GM12878 (cell line): ENCODE results near the gene BFSP1. TPM values are rescaled to one million over a fixed set of nuclear protein-coding genes. Genes with fewer than 3 reads are reported as not detected.

Experiments
- ATAC-seq: fragments of 200-7000 bp; cut with Tn5 transposase; 3 replicates; pipeline ENCODE4 v1.9.1; 2020; ENCODE audit warnings: mild to moderate bottlenecking, moderate library complexity
- BruUV-seq: library from RNA; stranded (reverse); fragments of 400-500 nt; replicated peaks from 2 replicates; lab custom pipeline; 2021; lab: Mats Ljungman, UMichigan
- CTCF ChIA-PET: fragments of 300-600 bp; sonication (Branson Sonifier 250); formaldehyde crosslinking; extraction: SDS; loops from one replicate; lab custom pipeline; 2021; ENCODE audit warnings: inconsistent platforms; lab: Yijun Ruan, JAX
- POLR2A ChIA-PET: fragments of 350-600 bp; formaldehyde crosslinking; extraction: SDS; loops from one replicate; lab custom pipeline; 2021; ENCODE audit warnings: inconsistent platforms; lab: Charles Lee
- RAD21 ChIA-PET: fragments of 300-600 bp; sonication (Branson Sonifier 250); formaldehyde crosslinking; loops from one replicate; lab custom pipeline; 2023; ENCODE audit warnings: antibody characterized with exemption; ENCODE audit not compliant: unreplicated experiment; lab: Charles Lee
- SMC1A ChIA-PET: fragments of 300-600 bp; sonication (Branson Sonifier 250); formaldehyde crosslinking; loops from one replicate; lab custom pipeline; 2023; ENCODE audit not compliant: unreplicated experiment, uncharacterized antibody; lab: Charles Lee
- DNase-seq: peaks from one replicate; pipeline ENCODE4 v3.0.0-alpha.2; 2011; ENCODE audit warnings: low read depth, low spot score
- FAIRE-seq: peaks from 3 replicates; lab custom pipeline; 2011; peaks lifted over from hg19 to GRCh38; lab: Jason Lieb, UNC
- H2AFZ ChIP-seq: 2 replicates; pipeline ENCODE4 v1.6.0; 2011; ENCODE audit warnings: low read depth, low read length, control low read depth; ENCODE audit not compliant: control insufficient read depth
- H3K27ac ChIP-seq: 2 replicates; pipeline ENCODE4 v1.5.1; 2011; ENCODE audit warnings: control low read depth; ENCODE audit not compliant: control insufficient read depth, insufficient read depth
- H3K27me3 ChIP-seq, 2 experiments: replicated peaks in 1 of 2; 2 replicates each; pipeline versions ENCODE4 v1.6.0 to v1.6.1; 2011; ENCODE audit warnings: low read length in 1 of 2; ENCODE audit not compliant: control insufficient read depth in 2 of 2, insufficient read depth in 2 of 2
- H3K36me3 ChIP-seq, 2 experiments: 2 replicates each; pipeline ENCODE4 v1.5.1; 2011; ENCODE audit warnings: low read length in 1 of 2; ENCODE audit not compliant: control insufficient read depth in 2 of 2, insufficient read depth in 2 of 2
- H3K4me1 ChIP-seq: 2 replicates; pipeline ENCODE4 v1.6.1; 2011; ENCODE audit warnings: mild to moderate bottlenecking, low read length, moderate library complexity, mixed read lengths; ENCODE audit not compliant: control insufficient read depth, insufficient read depth
- H3K4me2 ChIP-seq: 2 replicates; pipeline ENCODE4 v1.6.0; 2011; ENCODE audit warnings: control low read depth; ENCODE audit not compliant: control insufficient read depth, insufficient read depth
- H3K4me3 ChIP-seq: fragments of 200-600 bp; sonication (generic); 2 replicates; pipeline ENCODE4 v1.5.1; 2016
- H3K79me2 ChIP-seq: 2 replicates; pipeline ENCODE4 v1.6.0; 2011; ENCODE audit warnings: low read length; ENCODE audit not compliant: control insufficient read depth, insufficient read depth
- H3K9ac ChIP-seq: 2 replicates; pipeline ENCODE4 v1.8.0; 2011; ENCODE audit warnings: low read length, control low read depth, mixed read lengths; ENCODE audit not compliant: control insufficient read depth, insufficient read depth
- H3K9me3 ChIP-seq: replicated peaks from 3 replicates; pipeline ENCODE4 v1.5.1; 2011; ENCODE audit warnings: mild to moderate bottlenecking, low read length; ENCODE audit not compliant: control insufficient read depth, insufficient read depth
- H4K20me1 ChIP-seq: 2 replicates; pipeline ENCODE4 v1.6.0; 2011; ENCODE audit not compliant: control insufficient read depth, insufficient read depth
- BMI1 ChIP-seq: fragments of 450-650 bp; IDR thresholded peaks from 2 replicates; pipeline ENCODE4 v1.6.1; 2016; ENCODE audit warnings: mild to moderate bottlenecking, moderate library complexity, borderline replicate concordance
- CBFB ChIP-seq: IDR thresholded peaks from 2 replicates; pipeline ENCODE4 v1.6.1; 2016; ENCODE audit warnings: antibody characterized with exemption, low read depth
- E4F1 ChIP-seq: fragments of 450-650 bp; IDR thresholded peaks from 2 replicates; pipeline ENCODE4 v1.6.1; 2018; ENCODE audit warnings: borderline replicate concordance, mild to moderate bottlenecking; ENCODE audit not compliant: partially characterized antibody
- EED ChIP-seq: sonication (generic); IDR thresholded peaks from 2 replicates; pipeline ENCODE4 v1.6.1; 2016; ENCODE audit warnings: antibody characterized with exemption, low read depth
- NR2C2 ChIP-seq: IDR thresholded peaks from 2 replicates; pipeline ENCODE4 v1.6.1; 2011; ENCODE audit warnings: borderline replicate concordance, low read depth; ENCODE audit not compliant: control insufficient read depth, insufficient read length
- NR2F1 ChIP-seq: fragments of 450-650 bp; conservative IDR thresholded peaks from 2 replicates; pipeline ENCODE4 v1.6.1; 2017; ENCODE audit warnings: mild to moderate bottlenecking
- SREBF1 ChIP-seq: IDR thresholded peaks from 2 replicates; pipeline ENCODE4 v1.6.1; 2012; ENCODE audit warnings: mild to moderate bottlenecking, low read length
- USF1 ChIP-seq: IDR thresholded peaks from 2 replicates; pipeline ENCODE4 v1.6.1; 2011; ENCODE audit warnings: borderline replicate concordance, low read depth, mild to moderate bottlenecking, moderate library complexity, mixed read lengths, low read length; ENCODE audit not compliant: insufficient read depth; ENCODE audit errors: extremely low read length
- WRNIP1 ChIP-seq: IDR thresholded peaks from 2 replicates; pipeline ENCODE4 v1.6.1; 2011; ENCODE audit warnings: low read depth, low read length, improper control_type of control experiment, borderline replicate concordance
- ZBTB33 ChIP-seq: fragments of 450-650 bp; IDR thresholded peaks from 2 replicates; pipeline ENCODE4 v1.6.1; 2017; ENCODE audit warnings: mild to moderate bottlenecking
- ZNF274 ChIP-seq: IDR thresholded peaks from one replicate; pipeline ENCODE4 v1.8.0; 2011; ENCODE audit not compliant: insufficient read length, insufficient read depth
- ZNF592 ChIP-seq: fragments of 450-650 bp; IDR thresholded peaks from 2 replicates; pipeline ENCODE4 v1.6.1; 2017; ENCODE audit warnings: mild to moderate bottlenecking, moderate library complexity
- WGBS: methylation state at CpG from one replicate; pipeline ENCODE4 v1.1.6; 2016; ENCODE audit warnings: low lambda C conversion rate; ENCODE audit not compliant: insufficient replicate concordance, insufficient coverage; ENCODE audit errors: missing lambda C conversion rate; 5-methylcytosine and 5-hydroxymethylcytosine counted together
- in situ Hi-C: fragments of 300-500 bp; cut with MboI; formaldehyde crosslinking; loops from 9 replicates; pipeline ENCODE4 v1.14.3; 2018; ENCODE audit warnings: mixed read lengths
- intact Hi-C: fragments of 100-400 bp; cut with micrococcal nuclease; formaldehyde crosslinking; loops from one replicate; pipeline ENCODE4 v1.14.2; 2022; ENCODE audit not compliant: unreplicated experiment
- polyA plus RNA-seq, 11 experiments: library from polyadenylated mRNA; depleted of rRNA in 4 of 11; unstranded in 6 of 11; stranded (reverse) in 5 of 11; fragments of >200 nt; fragmentation: Nextera tagmentation in 4 of 11; fragmentation: Illumina TruSeq in 1 of 11; extraction: Ambion mirVana in 4 of 11; extraction: Trizol in 1 of 11; gene quantifications; 1 replicate in 1 of 11; 2 replicates in 10 of 11; pipeline versions ENCODE4 v1.2.1 to v1.2.3, GENCODE V29; 2011 to 2016; ENCODE audit warnings: inconsistent platforms in 2 of 11, missing spikeins in 2 of 11, low read depth in 1 of 11
- total RNA-seq, 4 experiments: library from RNA; depleted of rRNA in 3 of 4; stranded (reverse); fragments of >200 nt in 3 of 4; fragmentation: Illumina TruSeq in 1 of 4; extraction: Trizol in 1 of 4; gene quantifications; 2 replicates each; pipeline versions ENCODE4 v1.2.1 to v1.2.3, GENCODE V29; 2013 to 2021

The BFSP1 gene
- total and polyA plus RNA-seq, 10 of the 15 experiments (the other 5 are each of a cell fraction or from before 2014, with no cell fraction given) = 0.06 to 0.22 (median 0.11) TPM; not detected in 3

- ChIA-PET CTCF (no interaction called here), RAD21 (no interaction called here), SMC1A (no interaction called here), POLR2A (no interaction called here)
- no peaks in the 10 kb centered on the region for H3K4me1 ChIP-seq
- DNase-seq = no peak
- H3K79me2 ChIP-seq = no peaks in the 10 kb centered on the region
- no peak overlapping the region for H2AFZ ChIP-seq
- no peaks in the 10 kb centered on the region for H4K20me1 ChIP-seq
- intact Hi-C loops (no loop called here), in situ Hi-C loops (no loop called here)
- no peak overlapping the region for H3K9ac ChIP-seq
- H3K4me2 ChIP-seq = no peak overlapping the region
- FAIRE-seq = no peak
- TF ChIP-seq E4F1 = no peak
- TF ChIP-seq BMI1 = no peak
- no peak for TF ChIP-seq EED
- no peak for TF ChIP-seq WRNIP1
- no peak for TF ChIP-seq CBFB
- TF ChIP-seq USF1 = no peak
- TF ChIP-seq ZNF274 = no peak
- no peak for TF ChIP-seq ZNF592
- TF ChIP-seq SREBF1 = no peak
- TF ChIP-seq NR2C2 = no peak
- no peak for TF ChIP-seq NR2F1
- no peak for TF ChIP-seq ZBTB33
- no peak overlapping the region for H3K4me3 ChIP-seq
- no peak for ATAC-seq
- 19% methylated on average over 4 of the region's 4 CpGs for WGBS
- no peaks in the 10 kb centered on the region for H3K9me3 ChIP-seq
- no peak overlapping the region for H3K27ac ChIP-seq
- no peaks in the 10 kb centered on the region for H3K36me3 ChIP-seq
- no peaks in the 10 kb centered on the region; a peak in 2 of 4 replicates for H3K27me3 ChIP-seq
- BruUV-seq = no TSS peak
These were observed 64.0 kb downstream of the BFSP1 start for GRCh38 chr20:17467120-17467655.
